ENCODE measurements around the gene PKMYT1. TPM values are rescaled to one million over a fixed set of nuclear protein-coding genes. Genes with fewer than 3 reads are reported as not detected.
A peak's percentile ranks its signal among the peaks of the same experiment; 100 is the strongest.

Gene PKMYT1
- total and polyA plus RNA-seq, 2 of the 4 experiments (the other 2 are of a cell fraction): 1.8 to 14.9 TPM

- in situ Hi-C loops (cut with MboI; ENCODE audit: low sequenced_read_pairs): no loop called here
Measured at GRCh38 chr16:2975161-2975795, 5.0 kb downstream of the PKMYT1 start.

More at GRCh38 chr16:2975161-2975795, 5.0 kb downstream of the PKMYT1 start:
- ChIA-PET POLR2A (ENCODE audit: unreplicated experiment) (no interaction called here), CTCF (no interaction called here)
- ATAC-seq (ENCODE audit: low read depth) (no peak), DNase-seq (no peak)
- H3K9ac ChIP-seq (ENCODE audit: low read depth, low read length): no peak overlapping the region
- H3K4ac ChIP-seq (ENCODE audit: low read depth, low read length): no peak overlapping the region
- no peak overlapping the region for H3K14ac ChIP-seq (replicated peaks; ENCODE audit: low read depth, low read length)
- H2BK120ac ChIP-seq (ENCODE audit: low read depth, low read length): no peak overlapping the region
- 90% methylated on average over 6 of the region's 28 CpGs; no CpG with 5 or more reads in 1 of the 2 experiments for WGBS, 2 experiments (ENCODE audit: extremely low coverage in 2 of 2, insufficient read length in 1 of 2)
- no peak overlapping the region for H3K23ac ChIP-seq (ENCODE audit: low read depth, low read length)
- no peak overlapping the region for H3K56ac ChIP-seq (ENCODE audit: extremely low read depth, insufficient read depth, low read length)
- no peaks in the 10 kb centered on the region for H3K9me3 ChIP-seq (ENCODE audit: control insufficient read depth, insufficient read depth, low read length)
- no peak overlapping the region for H3K4me2 ChIP-seq (ENCODE audit: low read depth, low read length)
- intact Hi-C loops (cut with micrococcal nuclease) (no loop called here), dilution Hi-C loops (cut with HindIII; ENCODE audit: low sequenced_read_pairs, unreplicated experiment) (no loop called here)
- peak overlapping the region; percentile 33 for H2AFZ ChIP-seq (replicated peaks; ENCODE audit: low read length, poor library complexity)
- H3K18ac ChIP-seq (ENCODE audit: low read depth, low read length): no peak overlapping the region
- BruUV-seq (replicated peaks): no TSS peak
- H4K8ac ChIP-seq (ENCODE audit: low read depth in 2 of 2, low read length in 2 of 2): no peak overlapping the region
- TF ChIP-seq USF2 (IDR thresholded peaks at IDR 0.05; ENCODE audit: low read depth, low read length) (no peak), CTCF (conservative IDR thresholded peaks at IDR 0.05; ENCODE audit: low read depth, low read length) (no peak), RAD21 (IDR thresholded peaks at IDR 0.05; ENCODE audit: low read length) (no peak), BHLHE40 (IDR thresholded peaks at IDR 0.05; ENCODE audit: low read depth, low read length) (no peak), CEBPB (IDR thresholded peaks at IDR 0.05; ENCODE audit: low read depth, low read length) (no peak), MAZ (IDR thresholded peaks at IDR 0.05; ENCODE audit: borderline replicate concordance, low read depth, low read length) (no peak), RCOR1 (IDR thresholded peaks at IDR 0.05; ENCODE audit: insufficient replicate concordance, low read length) (no peak), NFE2L2 (IDR thresholded peaks at IDR 0.05; ENCODE audit: low read depth, low read length) (no peak), FOS (IDR thresholded peaks at IDR 0.05; ENCODE audit: low read depth, low read length) (no peak), MXI1 (IDR thresholded peaks at IDR 0.05; ENCODE audit: borderline replicate concordance, low read depth, low read length) (no peak), MAFK (IDR thresholded peaks at IDR 0.05; ENCODE audit: low read depth, low read length) (no peak), ELK1 (IDR thresholded peaks at IDR 0.05; ENCODE audit: borderline replicate concordance, low read depth, low read length) (no peak), CHD1 (IDR thresholded peaks at IDR 0.05; ENCODE audit: low read depth, low read length) (no peak), RFX5 (IDR thresholded peaks at IDR 0.05; ENCODE audit: low read depth, low read length) (no peak), SMC3 (IDR thresholded peaks at IDR 0.05; ENCODE audit: low read depth, low read length) (no peak), POLR2A (IDR thresholded peaks at IDR 0.05; ENCODE audit: low read depth, low read length) (no peak)
- H2BK5ac ChIP-seq (ENCODE audit: low read depth, low read length, poor library complexity, severe bottlenecking): no peak overlapping the region
- peak overlapping the region; percentile 42 for H2AK9ac ChIP-seq (replicated peaks; ENCODE audit: low read depth, low read length, poor library complexity)
- H3K4me3 ChIP-seq (ENCODE audit: insufficient read depth, low read depth, low read length): no peak overlapping the region
- H3K9me1 ChIP-seq (ENCODE audit: insufficient read depth, low read length): peaks cover 8% of the 10 kb centered on the region
- no peak overlapping the region for H2AK5ac ChIP-seq (ENCODE audit: low read depth, low read length)
- H3K27me3 ChIP-seq (ENCODE audit: control insufficient read depth, insufficient read depth, low read length): no peaks in the 10 kb centered on the region
- no peak overlapping the region for H3K27ac ChIP-seq (ENCODE audit: insufficient read depth, low read length)
- peaks cover 2% of the 10 kb centered on the region; the same call in 1 of the 2 replicates for H3K36me3 ChIP-seq (ENCODE audit: control insufficient read depth, insufficient read depth, low read length)
- H2BK15ac ChIP-seq (ENCODE audit: low read depth, low read length): no peak overlapping the region
- H3K4me1 ChIP-seq (ENCODE audit: control insufficient read depth, insufficient read depth, low read length): peaks cover under 1% of the 10 kb centered on the region; the same call in 1 of the 2 replicates
- peaks cover 18% of the 10 kb centered on the region for H4K20me1 ChIP-seq (ENCODE audit: insufficient read depth, low read length)
- H4K91ac ChIP-seq (ENCODE audit: insufficient read depth, low read depth, low read length): no peak overlapping the region
- peaks cover 19 to 29% of the 10 kb centered on the region in 2 experiments for H3K79me1 ChIP-seq (ENCODE audit: low read depth in 1 of 2, low read length in 2 of 2)
- no peak overlapping the region for H2BK20ac ChIP-seq (ENCODE audit: low read depth, low read length)
- no peak overlapping the region for H4K5ac ChIP-seq (ENCODE audit: low read depth, low read length)
